Measurements from ENCODE around the gene LRRFIP2. TPM values are rescaled to one million over a fixed set of nuclear protein-coding genes. Genes with fewer than 3 reads are reported as not detected.

The LRRFIP2 gene
- total and polyA plus RNA-seq, 12 donors: 34.2 to 161 (median 46.2) TPM

GRCh38 chr3:37041546-37042195 lies 132.7 kb downstream of the LRRFIP2 start:
- H3K27ac ChIP-seq: no peak overlapping the region
- H3K27me3 ChIP-seq: no peaks in the 10 kb centered on the region
- no peak overlapping the region for H3K4me3 ChIP-seq
- no peaks in the 10 kb centered on the region for H3K4me1 ChIP-seq (replicated peaks in 1 of 2)
- peaks cover 0 to 13% of the 10 kb centered on the region in 2 donors for H3K36me3 ChIP-seq (replicated peaks in 1 of 2)
- TF ChIP-seq CTCF (IDR thresholded peaks at IDR 0.05): no peak
- no peak for TF ChIP-seq POLR2A (IDR thresholded peaks at IDR 0.05)
- intact Hi-C loops (cut with DNase I): no loop called here
- WGBS, 4 donors: 62 to 88% (median 71%) methylated on average over 1 of the region's 1 CpG
- no peaks in the 10 kb centered on the region for H3K9me3 ChIP-seq (replicated peaks in 1 of 3)
- DNase-seq: no peak

- TF ChIP-seq CTCF (IDR thresholded peaks at IDR 0.05): no peak
- TF ChIP-seq POLR2A (IDR thresholded peaks at IDR 0.05): no peak
- intact Hi-C loops (cut with DNase I): no loop called here
- H3K27ac ChIP-seq: no peak overlapping the region
- WGBS, 4 donors: 79 to 92% (median 83%) methylated on average over 1 of the region's 1 CpG
- no peaks in the 10 kb centered on the region for H3K27me3 ChIP-seq
- no peak overlapping the region for H3K4me3 ChIP-seq
- peaks cover 0 to 13% of the 10 kb centered on the region in 2 donors for H3K36me3 ChIP-seq (replicated peaks in 1 of 2)
- DNase-seq: no peak
- no peaks in the 10 kb centered on the region for H3K9me3 ChIP-seq (replicated peaks in 1 of 3)
- no peaks in the 10 kb centered on the region for H3K4me1 ChIP-seq (replicated peaks in 1 of 2)
These were observed 134.2 kb downstream of the LRRFIP2 start for GRCh38 chr3:37040231-37040630.

GRCh38 chr3:37039161-37039846 lies 135.1 kb downstream of the LRRFIP2 start:
- TF ChIP-seq CTCF (IDR thresholded peaks at IDR 0.05) (no peak), POLR2A (IDR thresholded peaks at IDR 0.05) (no peak)
- Histone ChIP-seq H3K4me3 (no peak overlapping the region), H3K9me3 (replicated peaks in 1 of 3) (no peaks in the 10 kb centered on the region), H3K27me3 (no peaks in the 10 kb centered on the region), H3K27ac (no peak overlapping the region), H3K4me1 (replicated peaks in 1 of 2) (no peaks in the 10 kb centered on the region), H3K36me3 (replicated peaks in 1 of 2) (peaks cover 0 to 10% of the 10 kb centered on the region in 2 donors)
- intact Hi-C loops (cut with DNase I): no loop called here
- no peak for DNase-seq
- 98 to 100% (median 100%) methylated on average over 1 of the region's 1 CpG for WGBS, 4 donors

- 93 to 98% (median 95%) methylated on average over 3 of the region's 3 CpGs for WGBS, 4 donors
- no peak overlapping the region for H3K4me3 ChIP-seq
- no peaks in the 10 kb centered on the region for H3K9me3 ChIP-seq (replicated peaks in 1 of 3)
- H3K36me3 ChIP-seq (replicated peaks in 1 of 2): peaks cover 0 to 8% of the 10 kb centered on the region in 2 donors
- no peak for DNase-seq
- no peaks in the 10 kb centered on the region for H3K4me1 ChIP-seq (replicated peaks in 1 of 2)
- no peak overlapping the region for H3K27ac ChIP-seq
- TF ChIP-seq CTCF (IDR thresholded peaks at IDR 0.05) (no peak), POLR2A (IDR thresholded peaks at IDR 0.05) (no peak)
- H3K27me3 ChIP-seq: no peaks in the 10 kb centered on the region
- intact Hi-C loops (cut with DNase I): no loop called here
These were observed 137.0 kb downstream of the LRRFIP2 start for GRCh38 chr3:37037352-37037751.
